NB4 (cell line): ENCODE results near the gene ITGAE.
"Not testable (repeated sequence)": the region's sequence is repeated elsewhere in the genome, so short reads cannot be mapped to it uniquely, and the experiment has no call there.

Experiments
- DNase-seq: peaks from one replicate; pipeline ENCODE4 v3.0.0; 2010; ENCODE audit warnings: low read depth
- H3K4me3 ChIP-seq: one replicate; pipeline ENCODE4 v1.5.1; 2011; ENCODE audit warnings: mild to moderate bottlenecking, low read depth, low read length, moderate library complexity
- MYC ChIP-seq: IDR thresholded peaks from 2 replicates; pipeline ENCODE4 v1.6.1; 2011; ENCODE audit warnings: low read depth, low read length
- POLR2A ChIP-seq: IDR thresholded peaks from 2 replicates; pipeline ENCODE4 v1.6.1; 2011; ENCODE audit warnings: mild to moderate bottlenecking; ENCODE audit not compliant: insufficient read length; ENCODE audit errors: extremely low read depth
- TF ChIP-seq, protein P1 (sequence below): IDR thresholded peaks from one replicate; pipeline ENCODE4 v1.5.1; 2012; ENCODE audit warnings: low read depth, low read length
- TF ChIP-seq, protein P2 (sequence below): IDR thresholded peaks from 2 replicates; pipeline ENCODE4 v1.6.1; 2011; ENCODE audit warnings: low read depth, low read length

The ITGAE gene

DNA sequence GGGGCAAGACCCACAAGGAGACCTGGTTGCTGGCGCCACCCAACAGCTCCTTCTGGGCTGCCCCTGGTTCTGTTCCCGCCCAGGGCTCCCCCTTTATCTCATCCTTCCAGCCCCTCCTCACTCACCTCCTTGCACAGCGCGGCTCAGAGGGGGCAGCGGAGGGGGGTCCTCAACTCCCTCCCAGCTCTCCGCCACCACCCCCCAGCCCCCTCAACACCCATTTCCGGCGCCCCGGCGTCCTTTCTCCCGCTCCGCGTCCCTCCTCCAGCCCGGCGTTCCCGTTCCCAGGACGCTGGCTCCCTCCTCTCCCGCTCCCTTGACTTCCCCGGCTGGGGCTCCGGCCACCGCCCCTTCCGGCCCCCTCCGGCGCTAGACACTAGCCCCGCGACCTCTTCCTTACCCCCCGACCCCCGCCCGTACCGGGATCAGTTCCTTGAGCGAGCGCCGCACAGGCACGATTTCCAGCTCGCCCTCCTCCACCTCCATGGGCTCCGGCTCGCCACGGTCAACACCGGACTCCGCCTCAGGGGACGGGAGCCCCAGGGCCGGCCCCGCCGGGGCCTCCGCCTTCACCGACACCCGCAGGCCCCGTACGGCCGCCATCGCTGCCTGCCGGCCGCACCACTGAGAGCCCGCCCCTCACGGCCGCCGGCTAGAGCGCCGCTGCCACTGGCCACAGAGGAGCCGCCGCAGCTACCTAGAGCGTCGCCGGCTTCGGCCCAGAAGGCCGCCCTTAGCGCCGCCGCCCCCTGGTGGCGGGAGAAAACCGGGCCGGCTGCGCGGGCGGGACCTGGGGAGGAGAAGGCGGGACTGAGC is 44.8 kb upstream of the ITGAE start, which contains the start of gene NCBP3:
TSS of gene NCBP3 (minus strand) at position 626 of the 816 bp plus-strand sequence. CDS start at position 603, 23 bp downstream.
- peak within 1 kb of the TSS; percentile 77 for H3K4me3 ChIP-seq
- peak; percentile 91 for DNase-seq
- no peak for TF ChIP-seq MYC
- TF ChIP-seq POLR2A, result peak; percentile 72
- TF ChIP-seq, protein P1, sequence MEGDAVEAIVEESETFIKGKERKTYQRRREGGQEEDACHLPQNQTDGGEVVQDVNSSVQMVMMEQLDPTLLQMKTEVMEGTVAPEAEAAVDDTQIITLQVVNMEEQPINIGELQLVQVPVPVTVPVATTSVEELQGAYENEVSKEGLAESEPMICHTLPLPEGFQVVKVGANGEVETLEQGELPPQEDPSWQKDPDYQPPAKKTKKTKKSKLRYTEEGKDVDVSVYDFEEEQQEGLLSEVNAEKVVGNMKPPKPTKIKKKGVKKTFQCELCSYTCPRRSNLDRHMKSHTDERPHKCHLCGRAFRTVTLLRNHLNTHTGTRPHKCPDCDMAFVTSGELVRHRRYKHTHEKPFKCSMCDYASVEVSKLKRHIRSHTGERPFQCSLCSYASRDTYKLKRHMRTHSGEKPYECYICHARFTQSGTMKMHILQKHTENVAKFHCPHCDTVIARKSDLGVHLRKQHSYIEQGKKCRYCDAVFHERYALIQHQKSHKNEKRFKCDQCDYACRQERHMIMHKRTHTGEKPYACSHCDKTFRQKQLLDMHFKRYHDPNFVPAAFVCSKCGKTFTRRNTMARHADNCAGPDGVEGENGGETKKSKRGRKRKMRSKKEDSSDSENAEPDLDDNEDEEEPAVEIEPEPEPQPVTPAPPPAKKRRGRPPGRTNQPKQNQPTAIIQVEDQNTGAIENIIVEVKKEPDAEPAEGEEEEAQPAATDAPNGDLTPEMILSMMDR, result peak; percentile 55
- TF ChIP-seq, protein P2, sequence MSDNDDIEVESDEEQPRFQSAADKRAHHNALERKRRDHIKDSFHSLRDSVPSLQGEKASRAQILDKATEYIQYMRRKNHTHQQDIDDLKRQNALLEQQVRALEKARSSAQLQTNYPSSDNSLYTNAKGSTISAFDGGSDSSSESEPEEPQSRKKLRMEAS, result no peak

DNA sequence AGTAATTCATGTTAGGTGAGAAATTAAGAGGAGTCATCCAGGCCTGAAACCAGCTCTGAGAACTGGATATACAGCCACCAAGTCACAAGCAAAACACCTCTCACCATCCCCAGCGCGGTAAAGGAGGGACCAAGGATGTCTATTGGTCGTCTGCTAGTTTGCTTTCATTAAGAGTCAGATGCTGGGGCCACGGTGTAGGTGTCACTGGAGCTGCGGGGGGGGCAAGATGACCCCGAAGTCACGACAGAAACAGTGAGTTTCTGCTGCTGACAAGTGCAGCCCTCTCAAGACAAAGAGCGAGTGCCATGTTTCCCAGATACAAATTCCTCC is 44.3 kb upstream of the ITGAE start:
- DNase-seq, result peak; percentile 27
- peak overlapping the region; percentile 77 for H3K4me3 ChIP-seq
- TF ChIP-seq MYC (no peak), POLR2A (no peak)
- TF ChIP-seq, protein P1, result no peak
- TF ChIP-seq, protein P2, result no peak

DNA sequence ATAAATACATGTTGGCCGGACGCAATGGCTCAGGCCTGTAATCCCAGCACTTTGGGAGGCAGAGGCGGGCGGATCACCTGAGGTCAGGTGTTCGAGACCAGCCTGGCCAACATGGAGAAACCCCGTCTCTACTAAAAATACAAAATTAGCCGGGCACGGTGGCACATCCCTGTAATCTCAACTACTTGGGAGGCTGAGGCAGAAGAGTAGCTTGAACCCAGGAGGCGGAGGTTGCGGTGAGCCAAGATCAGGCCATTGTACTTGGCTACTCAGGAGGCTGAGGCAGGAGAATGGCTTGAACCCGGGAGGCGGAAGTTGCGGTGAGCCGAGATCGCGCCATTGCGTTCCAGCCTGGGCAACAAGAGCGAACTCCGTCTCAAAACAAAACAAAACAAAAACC is 43.6 kb upstream of the ITGAE start:
- peak overlapping the region; percentile 77 for H3K4me3 ChIP-seq
- DNase-seq, result not testable (repeated sequence)

DNA sequence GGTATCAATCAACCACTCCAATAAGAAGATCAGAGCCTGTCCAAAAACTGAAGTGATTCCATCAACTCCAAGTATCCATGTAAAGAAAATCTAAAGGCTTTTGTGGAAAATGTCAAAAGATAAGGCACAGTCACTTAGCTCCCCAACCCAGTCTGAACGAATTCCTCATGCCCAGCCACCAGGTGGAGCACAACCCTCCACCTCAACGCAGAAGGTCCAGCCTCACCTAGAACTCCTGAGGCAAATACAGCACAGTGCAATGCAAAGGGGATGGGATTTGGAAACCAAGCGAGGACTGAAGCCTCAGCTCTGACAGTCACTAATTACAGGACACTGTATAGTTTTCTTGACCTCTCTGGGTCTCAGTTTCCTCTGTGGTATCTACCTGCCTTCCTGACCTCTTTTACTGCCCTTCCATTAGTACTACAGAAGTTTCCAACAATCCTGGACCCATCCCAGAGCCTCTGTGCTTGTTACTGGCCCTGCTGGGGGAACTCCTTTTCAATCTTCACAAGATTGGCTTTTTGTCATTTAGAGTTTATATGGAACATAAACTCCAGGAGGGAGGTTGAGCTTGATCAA is 43.0 kb upstream of the ITGAE start:
- H3K4me3 ChIP-seq, result peak overlapping the region; percentile 21
- peak; percentile 61 for DNase-seq
- TF ChIP-seq, protein P1, result peak; percentile 53
- TF ChIP-seq POLR2A, result no peak
- TF ChIP-seq, protein P2, result no peak

DNA sequence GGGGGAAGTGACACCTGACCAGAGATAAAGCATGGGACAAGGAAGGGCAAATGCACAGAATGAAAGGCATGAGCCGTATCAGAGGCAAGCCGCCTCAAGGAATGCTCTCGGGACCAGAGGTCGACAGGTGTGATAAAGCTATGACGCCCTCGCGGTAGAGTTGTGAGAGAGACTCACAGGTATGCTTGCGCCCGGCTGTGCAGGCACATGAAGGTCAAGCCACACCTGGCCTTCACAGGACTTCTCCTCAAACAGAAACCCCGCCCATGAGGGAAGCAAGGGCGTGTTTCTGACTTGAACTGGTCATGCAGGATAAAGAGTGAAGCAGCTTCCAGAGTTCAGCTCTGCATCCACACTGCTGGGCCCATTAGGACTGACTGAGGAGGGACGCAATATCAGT is 37.2 kb upstream of the ITGAE start:
- H3K4me3 ChIP-seq, result no peak overlapping the region
- TF ChIP-seq POLR2A (no peak), MYC (no peak)
- TF ChIP-seq, protein P1, result no peak
- TF ChIP-seq, protein P2, result no peak
- DNase-seq, result no peak

DNA sequence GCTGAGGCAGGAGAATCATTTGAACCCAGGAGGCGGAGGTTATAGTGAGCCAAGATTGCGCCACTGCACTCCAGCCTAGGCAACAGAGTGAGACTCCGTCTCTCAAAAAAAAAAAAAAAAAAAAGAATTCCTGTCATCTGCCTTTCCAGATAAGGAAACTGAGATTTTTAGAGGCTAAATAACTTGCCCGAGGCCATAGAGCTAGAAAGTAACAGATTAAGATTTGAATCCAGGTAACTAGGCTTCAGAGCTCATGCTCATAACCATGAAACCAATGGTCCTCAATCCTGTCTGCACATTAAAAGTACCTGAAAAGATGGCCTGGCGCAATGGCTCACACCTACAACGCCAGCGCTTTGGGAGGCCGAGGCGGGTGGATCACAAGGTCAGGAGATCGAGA is 35.6 kb upstream of the ITGAE start:
- DNase-seq, result no peak
- TF ChIP-seq POLR2A, result no peak
- no peak for TF ChIP-seq MYC
- TF ChIP-seq, protein P1, result no peak
- TF ChIP-seq, protein P2, result no peak
- no peak overlapping the region for H3K4me3 ChIP-seq
